IMR-90 (cell line): ENCODE results near the gene RAET1E. TPM values are rescaled to one million over a fixed set of nuclear protein-coding genes. Genes with fewer than 3 reads are reported as not detected.

Experiments used
- ATAC-seq: fragments of 200-7000 bp; cut with Tn5 transposase; 2 replicates; pipeline ENCODE4 v1.9.1; 2020; ENCODE audit warnings: low read depth, mild to moderate bottlenecking, moderate library complexity
- BruUV-seq: library from RNA; stranded (reverse); fragments of 400-500 nt; replicated peaks from 2 replicates; lab custom pipeline; 2021; lab: Mats Ljungman, UMichigan
- CTCF ChIA-PET: fragments of 300-600 bp; formaldehyde crosslinking; extraction: SDS; loops from one replicate; lab custom pipeline; 2021; ENCODE audit warnings: antibody characterized with exemption; lab: Yijun Ruan, JAX
- POLR2A ChIA-PET: fragments of 300-600 bp; sonication (Branson Sonifier 250); formaldehyde crosslinking; loops from one replicate; lab custom pipeline; 2022; ENCODE audit warnings: antibody characterized with exemption; ENCODE audit not compliant: unreplicated experiment; lab: Charles Lee
- DNase-seq: peaks from one replicate; pipeline ENCODE4 v3.0.0; 2013
- H2AFZ ChIP-seq: replicated peaks from 2 replicates; pipeline ENCODE3; 2013; ENCODE audit warnings: low read length, mild to moderate bottlenecking; ENCODE audit not compliant: poor library complexity
- H2AK5ac ChIP-seq: 2 replicates; pipeline ENCODE4 v1.6.1; 2013; ENCODE audit warnings: low read depth, low read length, inconsistent platforms
- H2AK9ac ChIP-seq: replicated peaks from 2 replicates; pipeline ENCODE3; 2013; ENCODE audit warnings: mild to moderate bottlenecking, low read depth, low read length, moderate library complexity; ENCODE audit not compliant: poor library complexity
- H2BK120ac ChIP-seq: 2 replicates; pipeline ENCODE4 v1.6.1; 2013; ENCODE audit warnings: low read depth, low read length, inconsistent platforms
- H2BK15ac ChIP-seq: 3 replicates; pipeline ENCODE4 v1.6.1; 2013; ENCODE audit warnings: low read depth, low read length, inconsistent platforms
- H2BK20ac ChIP-seq: 2 replicates; pipeline ENCODE4 v1.6.1; 2013; ENCODE audit warnings: low read depth, mild to moderate bottlenecking, inconsistent platforms, low read length, moderate library complexity
- H2BK5ac ChIP-seq: 2 replicates; pipeline ENCODE4 v1.6.1; 2013; ENCODE audit warnings: mild to moderate bottlenecking, low read depth, low read length, inconsistent platforms; ENCODE audit not compliant: poor library complexity, severe bottlenecking
- H3K14ac ChIP-seq: replicated peaks from 2 replicates; pipeline ENCODE4 v1.6.1; 2013; ENCODE audit warnings: low read depth, low read length, inconsistent platforms
- H3K18ac ChIP-seq: 2 replicates; pipeline ENCODE4 v1.6.1; 2013; ENCODE audit warnings: low read depth, low read length, control low read depth
- H3K23ac ChIP-seq: 2 replicates; pipeline ENCODE4 v1.6.1; 2013; ENCODE audit warnings: low read depth, low read length, inconsistent platforms
- H3K27ac ChIP-seq: 2 replicates; pipeline ENCODE4 v1.5.1; 2013; ENCODE audit warnings: mild to moderate bottlenecking, control low read depth, low read length; ENCODE audit not compliant: insufficient read depth
- H3K27me3 ChIP-seq: 2 replicates; pipeline ENCODE4 v1.6.1; 2013; ENCODE audit warnings: low read length; ENCODE audit not compliant: control insufficient read depth, insufficient read depth
- H3K36me3 ChIP-seq: 2 replicates; pipeline ENCODE4 v1.6.1; 2013; ENCODE audit warnings: low read length, mixed read lengths; ENCODE audit not compliant: control insufficient read depth, insufficient read depth
- H3K4ac ChIP-seq: 2 replicates; pipeline ENCODE4 v1.6.1; 2013; ENCODE audit warnings: low read depth, low read length, inconsistent platforms
- H3K4me1 ChIP-seq: 2 replicates; pipeline ENCODE4 v1.6.1; 2013; ENCODE audit warnings: low read length, mixed read lengths; ENCODE audit not compliant: control insufficient read depth, insufficient read depth
- H3K4me2 ChIP-seq: 2 replicates; pipeline ENCODE4 v1.6.1; 2013; ENCODE audit warnings: low read depth, mild to moderate bottlenecking, control low read depth, low read length, moderate library complexity
- H3K4me3 ChIP-seq: 2 replicates; pipeline ENCODE4 v1.5.1; 2013; ENCODE audit warnings: low read depth, mild to moderate bottlenecking, control low read depth, low read length, moderate library complexity; ENCODE audit not compliant: insufficient read depth
- H3K56ac ChIP-seq: 2 replicates; pipeline ENCODE4 v1.6.1; 2013; ENCODE audit warnings: low read length, inconsistent platforms; ENCODE audit not compliant: insufficient read depth; ENCODE audit errors: extremely low read depth
- H3K79me1 ChIP-seq, 2 experiments: 2 replicates each; pipeline ENCODE4 v1.6.1; 2013; ENCODE audit warnings: low read length in 2 of 2, inconsistent platforms in 1 of 2, low read depth in 1 of 2
- H3K9ac ChIP-seq: 2 replicates; pipeline ENCODE4 v1.6.1; 2013; ENCODE audit warnings: low read depth, low read length, control low read depth
- H3K9me1 ChIP-seq: 2 replicates; pipeline ENCODE4 v1.6.1; 2013; ENCODE audit warnings: low read length, inconsistent platforms; ENCODE audit not compliant: insufficient read depth
- H3K9me3 ChIP-seq: 2 replicates; pipeline ENCODE4 v1.6.1; 2013; ENCODE audit warnings: low read length; ENCODE audit not compliant: control insufficient read depth, insufficient read depth
- H4K20me1 ChIP-seq: 2 replicates; pipeline ENCODE4 v1.6.1; 2013; ENCODE audit warnings: low read length, inconsistent platforms; ENCODE audit not compliant: insufficient read depth
- H4K5ac ChIP-seq: 2 replicates; pipeline ENCODE4 v1.6.1; 2013; ENCODE audit warnings: mild to moderate bottlenecking, low read depth, low read length, control low read depth
- H4K8ac ChIP-seq, 2 experiments: 2 replicates each; pipeline ENCODE4 v1.6.1; 2013; ENCODE audit warnings: low read depth in 2 of 2, low read length in 2 of 2, control low read depth in 1 of 2, inconsistent platforms in 1 of 2
- H4K91ac ChIP-seq: 2 replicates; pipeline ENCODE4 v1.6.1; 2013; ENCODE audit warnings: low read depth, low read length, inconsistent platforms; ENCODE audit not compliant: insufficient read depth
- FOS ChIP-seq: fragments of 150-350 bp; IDR thresholded peaks from 2 replicates; pipeline ENCODE4 v1.6.1; 2016; ENCODE audit warnings: low read depth, low read length
- MAZ ChIP-seq: IDR thresholded peaks from 2 replicates; pipeline ENCODE4 v1.6.1; 2012; ENCODE audit warnings: low read depth, mild to moderate bottlenecking, low read length, improper control_type of control experiment, moderate library complexity, borderline replicate concordance
- NFE2L2 ChIP-seq: fragments of 150-350 bp; IDR thresholded peaks from 2 replicates; pipeline ENCODE4 v1.6.1; 2016; ENCODE audit warnings: low read depth, mild to moderate bottlenecking, low read length
- POLR2A ChIP-seq: IDR thresholded peaks from 2 replicates; pipeline ENCODE4 v1.6.1; 2012; ENCODE audit warnings: mild to moderate bottlenecking, low read depth, low read length
- RAD21 ChIP-seq: IDR thresholded peaks from 2 replicates; pipeline ENCODE4 v1.6.1; 2012; ENCODE audit warnings: low read length, improper control_type of control experiment
- RFX5 ChIP-seq: IDR thresholded peaks from 2 replicates; pipeline ENCODE4 v1.8.0; 2012; ENCODE audit warnings: low read depth, mild to moderate bottlenecking, low read length, moderate library complexity
- SMC3 ChIP-seq: fragments of 150-350 bp; IDR thresholded peaks from 2 replicates; pipeline ENCODE4 v1.6.1; 2016; ENCODE audit warnings: low read depth, mild to moderate bottlenecking, antibody characterized with exemption, low read length, moderate library complexity
- WGBS, 2 experiments: methylation state at CpG; one replicate each; pipeline versions ENCODE4 v1.1.5 to v1.1.7; 2013; ENCODE audit warnings: missing lambda C conversion rate in 2 of 2; ENCODE audit not compliant: insufficient read length in 1 of 2; ENCODE audit errors: extremely low coverage in 2 of 2; 5-methylcytosine and 5-hydroxymethylcytosine counted together
- dilution Hi-C: fragments of 300-500 bp; cut with HindIII; formaldehyde crosslinking; loops from one replicate; pipeline ENCODE4 v1.14.3; 2018; ENCODE audit warnings: low sequenced_read_pairs; ENCODE audit not compliant: unreplicated experiment
- in situ Hi-C: fragments of 300-500 bp; cut with MboI; formaldehyde crosslinking; loops from 3 replicates; pipeline ENCODE4 v1.14.3; 2019; ENCODE audit warnings: low sequenced_read_pairs, inconsistent platforms, mixed read lengths
- intact Hi-C: fragments of 100-400 bp; cut with micrococcal nuclease; formaldehyde crosslinking; loops from 2 replicates; pipeline ENCODE4 v1.10.0; 2022
- polyA plus RNA-seq, 3 experiments: library from polyadenylated mRNA; depleted of rRNA; stranded (reverse); fragments of >200 nt; gene quantifications; 2 replicates each; pipeline ENCODE4 v1.2.3, GENCODE V29; 2012; ENCODE audit warnings: low replicate concordance in 1 of 3
- total RNA-seq: library from RNA; depleted of rRNA; stranded (reverse); fragments of >200 nt; gene quantifications from 2 replicates; pipeline ENCODE4 v1.2.3, GENCODE V29; 2012
- TF ChIP-seq, protein P1 (sequence below): conservative IDR thresholded peaks from 2 replicates; pipeline ENCODE4 v1.5.1; 2012; ENCODE audit warnings: mild to moderate bottlenecking, low read depth, low read length, improper control_type of control experiment

Gene RAET1E
- total and polyA plus RNA-seq, 2 of the 4 experiments (the other 2 are of a cell fraction) = not detected

DNA sequence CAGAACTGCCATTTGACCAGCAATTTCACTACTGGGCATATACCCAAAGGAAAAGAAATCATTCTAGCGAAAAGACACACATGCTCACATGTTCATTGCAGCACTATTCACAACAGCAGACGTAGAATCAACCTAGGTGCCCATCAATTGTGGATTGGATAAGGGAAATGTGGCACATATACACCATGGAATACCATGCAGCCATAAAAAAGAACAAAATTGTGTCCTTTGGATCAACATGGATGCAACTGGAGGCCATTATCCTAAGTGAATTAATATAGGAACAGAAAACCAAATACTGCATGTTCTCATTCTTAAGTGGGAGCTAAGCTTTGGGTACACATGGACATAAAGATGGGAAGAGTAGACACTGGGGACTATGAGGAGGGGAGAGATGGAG lies 16.1 kb downstream of the RAET1E start:
- no peak overlapping the region for H3K27ac ChIP-seq
- BruUV-seq = no TSS peak
- no peak overlapping the region for H2BK15ac ChIP-seq
- H2BK120ac ChIP-seq = no peak overlapping the region
- H2BK5ac ChIP-seq = no peak overlapping the region
- no peak overlapping the region for H2AK9ac ChIP-seq
- DNase-seq (no peak), ATAC-seq (no peak)
- no peaks in the 10 kb centered on the region for H3K79me1 ChIP-seq
- in situ Hi-C loops = no loop called here
- intact Hi-C loops = no loop called here
- no peak overlapping the region for H4K5ac ChIP-seq
- no peak overlapping the region for H3K4me2 ChIP-seq
- ChIA-PET POLR2A (no interaction called here), CTCF (no interaction called here)
- H2BK20ac ChIP-seq = no peak overlapping the region
- dilution Hi-C loops = no loop called here
- no peak overlapping the region for H3K56ac ChIP-seq
- peaks cover 16% of the 10 kb centered on the region for H3K27me3 ChIP-seq
- no peak overlapping the region for H4K91ac ChIP-seq
- no peak overlapping the region for H3K18ac ChIP-seq
- H3K14ac ChIP-seq = no peak overlapping the region
- H3K9me1 ChIP-seq = no peaks in the 10 kb centered on the region
- H3K9ac ChIP-seq = no peak overlapping the region
- H3K36me3 ChIP-seq = no peaks in the 10 kb centered on the region
- no peak overlapping the region for H2AK5ac ChIP-seq
- no CpG with 5 or more reads among the region's 2 CpGs for WGBS, 2 experiments
- no peak overlapping the region for H3K23ac ChIP-seq
- no peaks in the 10 kb centered on the region for H4K20me1 ChIP-seq
- no peak overlapping the region for H4K8ac ChIP-seq
- H2AFZ ChIP-seq = no peak overlapping the region
- TF ChIP-seq NFE2L2 (no peak), RFX5 (no peak), SMC3 (no peak), FOS (no peak), POLR2A (no peak), RAD21 (no peak), MAZ (no peak)
- TF ChIP-seq, protein P1, sequence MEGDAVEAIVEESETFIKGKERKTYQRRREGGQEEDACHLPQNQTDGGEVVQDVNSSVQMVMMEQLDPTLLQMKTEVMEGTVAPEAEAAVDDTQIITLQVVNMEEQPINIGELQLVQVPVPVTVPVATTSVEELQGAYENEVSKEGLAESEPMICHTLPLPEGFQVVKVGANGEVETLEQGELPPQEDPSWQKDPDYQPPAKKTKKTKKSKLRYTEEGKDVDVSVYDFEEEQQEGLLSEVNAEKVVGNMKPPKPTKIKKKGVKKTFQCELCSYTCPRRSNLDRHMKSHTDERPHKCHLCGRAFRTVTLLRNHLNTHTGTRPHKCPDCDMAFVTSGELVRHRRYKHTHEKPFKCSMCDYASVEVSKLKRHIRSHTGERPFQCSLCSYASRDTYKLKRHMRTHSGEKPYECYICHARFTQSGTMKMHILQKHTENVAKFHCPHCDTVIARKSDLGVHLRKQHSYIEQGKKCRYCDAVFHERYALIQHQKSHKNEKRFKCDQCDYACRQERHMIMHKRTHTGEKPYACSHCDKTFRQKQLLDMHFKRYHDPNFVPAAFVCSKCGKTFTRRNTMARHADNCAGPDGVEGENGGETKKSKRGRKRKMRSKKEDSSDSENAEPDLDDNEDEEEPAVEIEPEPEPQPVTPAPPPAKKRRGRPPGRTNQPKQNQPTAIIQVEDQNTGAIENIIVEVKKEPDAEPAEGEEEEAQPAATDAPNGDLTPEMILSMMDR = no peak
- no peaks in the 10 kb centered on the region for H3K9me3 ChIP-seq
- no peak overlapping the region for H3K4ac ChIP-seq
- no peaks in the 10 kb centered on the region for H3K4me1 ChIP-seq
- H3K4me3 ChIP-seq = no peak overlapping the region
